GM23338 (cell line): ENCODE measurements around the gene TBC1D14. TPM values are rescaled to one million over a fixed set of nuclear protein-coding genes. Genes with fewer than 3 reads are reported as not detected.

Source experiments
- ATAC-seq: fragments of 200-7000 bp; cut with Tn5 transposase; 3 replicates; pipeline ENCODE4 v1.9.1; 2020
- DNase-seq: peaks from one replicate; pipeline ENCODE4 v3.0.0-alpha.2; 2015; ENCODE audit warnings: low spot score
- H2AFZ ChIP-seq: fragments of 200-600 bp; sonication (generic); 2 replicates; pipeline ENCODE4 v1.8.0; 2016; ENCODE audit warnings: antibody characterized with exemption, mild to moderate bottlenecking, moderate library complexity
- H3F3A ChIP-seq: fragments of 200-600 bp; sonication (generic); replicated peaks from 2 replicates; pipeline ENCODE4 v1.8.0; 2017; ENCODE audit warnings: antibody characterized with exemption, mixed run types, low read depth
- H3K27ac ChIP-seq: fragments of 200-600 bp; sonication (generic); 2 replicates; pipeline ENCODE4 v1.6.1; 2016; ENCODE audit warnings: low read depth
- H3K27me3 ChIP-seq: fragments of 200-600 bp; sonication (generic); 2 replicates; pipeline ENCODE4 v1.8.0; 2016; ENCODE audit warnings: mild to moderate bottlenecking, mixed run types, moderate library complexity; ENCODE audit not compliant: insufficient read depth
- H3K36me3 ChIP-seq: fragments of 200-600 bp; sonication (generic); 2 replicates; pipeline ENCODE4 v1.8.0; 2016; ENCODE audit warnings: mild to moderate bottlenecking; ENCODE audit not compliant: insufficient read depth
- H3K4me1 ChIP-seq: fragments of 200-600 bp; sonication (generic); 2 replicates; pipeline ENCODE4 v1.8.0; 2016; ENCODE audit warnings: mild to moderate bottlenecking, moderate library complexity; ENCODE audit not compliant: insufficient read depth
- H3K4me2 ChIP-seq: fragments of 200-600 bp; sonication (generic); 2 replicates; pipeline ENCODE4 v1.7.1; 2017; ENCODE audit warnings: mixed run types
- H3K4me3 ChIP-seq: fragments of 200-600 bp; sonication (generic); 2 replicates; pipeline ENCODE4 v1.6.1; 2016; ENCODE audit warnings: mixed run types
- H3K79me2 ChIP-seq: fragments of 200-600 bp; sonication (generic); replicated peaks from 2 replicates; pipeline ENCODE4 v1.8.0; 2017; ENCODE audit warnings: mild to moderate bottlenecking; ENCODE audit not compliant: insufficient read depth
- H3K9me2 ChIP-seq: fragments of 200-600 bp; sonication (generic); 2 replicates; pipeline ENCODE4 v1.8.0; 2017; ENCODE audit not compliant: insufficient read depth
- H4K20me1 ChIP-seq: fragments of 200-600 bp; sonication (generic); replicated peaks from 2 replicates; pipeline ENCODE4 v1.8.0; 2017; ENCODE audit warnings: mild to moderate bottlenecking; ENCODE audit not compliant: insufficient read depth
- H3K27ac Mint-ChIP-seq: 2 replicates; pipeline ENCODE4 v1.8.0; 2020; ENCODE audit warnings: inconsistent platforms, mild to moderate bottlenecking, moderate library complexity, mixed read lengths
- H3K27me3 Mint-ChIP-seq: 3 replicates; pipeline ENCODE4 v1.8.0; 2022; ENCODE audit warnings: low read depth, mild to moderate bottlenecking, moderate library complexity, mixed read lengths, inconsistent platforms; ENCODE audit not compliant: insufficient read depth, poor library complexity
- H3K36me3 Mint-ChIP-seq: 3 replicates; pipeline ENCODE4 v1.8.0; 2021; ENCODE audit warnings: low read depth, mild to moderate bottlenecking, inconsistent platforms, moderate library complexity, mixed read lengths
- H3K4me1 Mint-ChIP-seq: 3 replicates; pipeline ENCODE4 v1.8.0; 2020; ENCODE audit warnings: mild to moderate bottlenecking, inconsistent platforms, mixed read lengths
- H3K4me3 Mint-ChIP-seq: 3 replicates; pipeline ENCODE4 v1.8.0; 2021; ENCODE audit warnings: moderate library complexity, mild to moderate bottlenecking, inconsistent platforms, mixed read lengths
- H3K9me3 Mint-ChIP-seq: 3 replicates; pipeline ENCODE4 v1.8.0; 2020; ENCODE audit warnings: moderate library complexity, mild to moderate bottlenecking, inconsistent platforms, mixed read lengths
- CTCF ChIP-seq, 2 experiments: fragments of 200-600 bp in 1 of 2; sonication (generic) in 1 of 2; conservative IDR thresholded peaks; 2 replicates each; pipeline versions ENCODE4 v1.5.1 to v1.6.1; 2016 to 2017; ENCODE audit warnings: antibody characterized with exemption in 2 of 2, low read depth in 2 of 2, mild to moderate bottlenecking in 2 of 2, moderate library complexity in 1 of 2
- ETS1 ChIP-seq: IDR thresholded peaks from 2 replicates; pipeline ENCODE4 v1.6.1; 2016; ENCODE audit warnings: antibody characterized with exemption
- EZH2phosphoT487 ChIP-seq: fragments of 200-600 bp; sonication (generic); IDR thresholded peaks from one replicate; pipeline ENCODE4 v1.8.1; 2018; ENCODE audit warnings: antibody characterized with exemption; ENCODE audit not compliant: unreplicated experiment
- JUNB ChIP-seq: IDR thresholded peaks from one replicate; pipeline ENCODE4 v1.6.1; 2016; ENCODE audit warnings: antibody characterized with exemption; ENCODE audit not compliant: unreplicated experiment
- NANOG ChIP-seq: IDR thresholded peaks from 2 replicates; pipeline ENCODE4 v1.6.1; 2016; ENCODE audit warnings: antibody characterized with exemption, borderline replicate concordance
- POLR2AphosphoS5 ChIP-seq: IDR thresholded peaks from 2 replicates; pipeline ENCODE4 v1.6.1; 2016; ENCODE audit warnings: antibody characterized with exemption, low read depth
- STAT1 ChIP-seq: IDR thresholded peaks from one replicate; pipeline ENCODE4 v1.6.1; 2016; ENCODE audit warnings: antibody characterized with exemption; ENCODE audit not compliant: unreplicated experiment
- ZNF114 ChIP-seq: fragments of 250-450 bp; sonication (Bioruptor Pico); IDR thresholded peaks from 2 replicates; pipeline ENCODE4 v1.5.0; 2020; ENCODE audit warnings: mild to moderate bottlenecking, moderate library complexity
- ZNF331 ChIP-seq: fragments of 250-450 bp; sonication (Bioruptor Pico); IDR thresholded peaks from 2 replicates; pipeline ENCODE4 v1.5.0; 2020; ENCODE audit warnings: low read depth, mild to moderate bottlenecking, moderate library complexity
- ZNF462 ChIP-seq: fragments of 250-450 bp; sonication (Bioruptor Pico); IDR thresholded peaks from 2 replicates; pipeline ENCODE4 v1.5.0; 2020; ENCODE audit warnings: mild to moderate bottlenecking, moderate library complexity
- polyA plus RNA-seq: library from polyadenylated mRNA; unstranded; fragments of >200 nt; fragmentation: Nextera tagmentation; extraction: Ambion mirVana; gene quantifications from 2 replicates; pipeline ENCODE4 v1.2.1, GENCODE V29; 2016
- total RNA-seq: library from RNA; depleted of rRNA; stranded (reverse); fragments of >200 nt; shearing (Covaris generic); gene quantifications from 2 replicates; pipeline ENCODE4 v1.2.3, GENCODE V29; 2014

Gene TBC1D14
- total and polyA plus RNA-seq, 2 experiments from 2014 or later: 18.2 to 59.7 TPM

GRCh38 chr4:7015383-7016035 lies 105.9 kb downstream of the TBC1D14 start:
- no peak overlapping the region for H3K4me3 ChIP-seq
- H3K4me1 ChIP-seq: no peaks in the 10 kb centered on the region
- H3K27me3 ChIP-seq: no peaks in the 10 kb centered on the region
- TF ChIP-seq NANOG: no peak
- H3K27ac ChIP-seq: no peak overlapping the region
- no peak for DNase-seq
- Mint-ChIP-seq H3K9me3 (no peaks in the 10 kb centered on the region), H3K27ac (no peak overlapping the region), H3K27me3 (peaks cover 5% of the 10 kb centered on the region), H3K4me3 (no peak overlapping the region), H3K4me1 (peaks cover 13% of the 10 kb centered on the region), H3K36me3 (peaks cover 74% of the 10 kb centered on the region)
- ATAC-seq: no peak
- no peaks in the 10 kb centered on the region for H3K9me2 ChIP-seq
- H3F3A ChIP-seq: no peaks in the 10 kb centered on the region
- no peak overlapping the region for H3K4me2 ChIP-seq
- no peak overlapping the region for H2AFZ ChIP-seq
- H4K20me1 ChIP-seq: peaks cover 31% of the 10 kb centered on the region
- peaks cover 8% of the 10 kb centered on the region; the same call in 1 of the 2 replicates for H3K79me2 ChIP-seq
- H3K36me3 ChIP-seq: peaks cover 5% of the 10 kb centered on the region

- peaks cover 3% of the 10 kb centered on the region for H3K79me2 ChIP-seq
- no peaks in the 10 kb centered on the region for H3K4me1 ChIP-seq
- Mint-ChIP-seq H3K9me3 (no peaks in the 10 kb centered on the region), H3K27ac (no peak overlapping the region), H3K36me3 (peaks cover 74% of the 10 kb centered on the region), H3K4me3 (no peak overlapping the region), H3K4me1 (peaks cover 18% of the 10 kb centered on the region), H3K27me3 (peaks cover 5% of the 10 kb centered on the region)
- H3K27ac ChIP-seq: no peak overlapping the region
- no peak overlapping the region for H2AFZ ChIP-seq
- ATAC-seq (no peak), DNase-seq (no peak)
- no peak overlapping the region for H3K4me3 ChIP-seq
- H3K9me2 ChIP-seq: no peaks in the 10 kb centered on the region
- peaks cover 5% of the 10 kb centered on the region; the same call in 1 of the 2 replicates for H3K36me3 ChIP-seq
- no peaks in the 10 kb centered on the region for H3K27me3 ChIP-seq
- peaks cover 31% of the 10 kb centered on the region for H4K20me1 ChIP-seq
- TF ChIP-seq STAT1 (no peak), ZNF331 (CRISPR knock-in tag) (no peak), ZNF462 (CRISPR knock-in tag) (no peak), ZNF114 (CRISPR knock-in tag) (no peak), CTCF (conservative IDR thresholded peaks at IDR 0.05; ENCODE audit: low read depth in 2 of 2) (no peak), NANOG (no peak), ETS1 (no peak), EZH2phosphoT487 (no peak), JUNB (no peak), POLR2AphosphoS5 (no peak)
- no peaks in the 10 kb centered on the region for H3F3A ChIP-seq
- H3K4me2 ChIP-seq: no peak overlapping the region
These were observed 106.5 kb downstream of the TBC1D14 start for GRCh38 chr4:7016086-7016485.
